Bronchial epithelial cell (primary cell): ENCODE results near the gene PTAFR. TPM values are rescaled to one million over a fixed set of nuclear protein-coding genes. Genes with fewer than 3 reads are reported as not detected.

Source experiments
- DNase-seq: peaks from one replicate; pipeline ENCODE4 v3.0.0-alpha.2; 2010; ENCODE audit warnings: low read depth
- FAIRE-seq: peaks from 2 replicates; lab custom pipeline; 2011; peaks lifted over from hg19 to GRCh38; lab: Jason Lieb, UNC
- H3K27me3 ChIP-seq: 2 replicates; pipeline ENCODE4 v1.5.1; 2011; ENCODE audit warnings: low read length; ENCODE audit not compliant: control insufficient read depth, insufficient read depth
- H3K36me3 ChIP-seq: 2 replicates; pipeline ENCODE4 v1.5.1; 2011; ENCODE audit warnings: low read length; ENCODE audit not compliant: control insufficient read depth, insufficient read depth
- H3K4me3 ChIP-seq: 2 replicates; pipeline ENCODE4 v1.5.1; 2011; ENCODE audit warnings: mild to moderate bottlenecking, low read depth, low read length, control low read depth
- CTCF ChIP-seq: IDR thresholded peaks from 2 replicates; pipeline ENCODE4 v1.5.1; 2011; ENCODE audit warnings: mild to moderate bottlenecking, moderate library complexity, low read length, control low read depth, inconsistent platforms; ENCODE audit not compliant: insufficient read depth, severe bottlenecking
- total RNA-seq: library from RNA; depleted of rRNA; stranded (reverse); fragments of >200 nt; gene quantifications from 2 replicates; pipeline ENCODE4 v1.2.1, GENCODE V29; 2014

The PTAFR gene
- total RNA-seq, 1 donor from 2014 or later = 5.0 TPM

GRCh38 chr1:28136922-28137613, 39.4 kb downstream of the PTAFR start:
- Histone ChIP-seq H3K36me3 (no peaks in the 10 kb centered on the region), H3K27me3 (no peaks in the 10 kb centered on the region), H3K4me3 (no peak overlapping the region)
- DNase-seq = peak; percentile 62
- no peak for FAIRE-seq
- no peak for TF ChIP-seq CTCF

- no peak for TF ChIP-seq CTCF
- no peak overlapping the region for H3K4me3 ChIP-seq
- no peaks in the 10 kb centered on the region for H3K27me3 ChIP-seq
- no peak for FAIRE-seq
- H3K36me3 ChIP-seq = no peaks in the 10 kb centered on the region
- no peak for DNase-seq
These were observed 40.1 kb downstream of the PTAFR start for GRCh38 chr1:28136169-28136921.

GRCh38 chr1:28135371-28136168, 40.9 kb downstream of the PTAFR start:
- TF ChIP-seq CTCF = no peak
- DNase-seq (peak; percentile 98), FAIRE-seq (no peak)
- no peak overlapping the region for H3K4me3 ChIP-seq
- no peaks in the 10 kb centered on the region for H3K27me3 ChIP-seq
- H3K36me3 ChIP-seq = no peaks in the 10 kb centered on the region

DNA sequence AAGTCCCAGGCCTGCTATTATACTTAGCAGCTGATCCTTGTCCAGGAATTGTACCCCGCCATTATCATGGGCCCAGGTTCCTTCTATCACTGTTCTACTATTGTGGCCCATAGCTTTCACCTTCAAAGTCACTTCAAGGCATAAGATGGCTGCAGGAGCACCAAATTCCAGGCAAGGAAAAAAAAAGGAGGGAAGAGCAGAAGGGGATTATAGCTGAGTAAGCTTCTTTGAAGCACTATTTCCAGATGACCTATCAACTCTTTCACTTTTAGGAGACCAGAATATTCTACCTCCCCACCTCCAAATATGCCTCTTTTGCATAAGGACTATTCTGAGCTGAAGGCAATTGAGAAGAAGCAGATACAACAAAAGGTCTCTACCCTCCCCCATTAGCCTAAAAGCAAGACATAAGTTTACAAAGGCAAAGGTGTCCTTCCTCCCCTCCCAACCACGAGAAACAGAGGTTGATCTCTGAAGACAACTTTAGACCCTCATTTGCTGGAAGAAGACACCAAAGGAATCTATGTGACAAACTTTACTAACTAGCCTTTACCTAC, 41.8 kb downstream of the PTAFR start:
- no peak for TF ChIP-seq CTCF
- DNase-seq (no peak), FAIRE-seq (no peak)
- Histone ChIP-seq H3K4me3 (no peak overlapping the region), H3K36me3 (no peaks in the 10 kb centered on the region), H3K27me3 (no peaks in the 10 kb centered on the region)

DNA sequence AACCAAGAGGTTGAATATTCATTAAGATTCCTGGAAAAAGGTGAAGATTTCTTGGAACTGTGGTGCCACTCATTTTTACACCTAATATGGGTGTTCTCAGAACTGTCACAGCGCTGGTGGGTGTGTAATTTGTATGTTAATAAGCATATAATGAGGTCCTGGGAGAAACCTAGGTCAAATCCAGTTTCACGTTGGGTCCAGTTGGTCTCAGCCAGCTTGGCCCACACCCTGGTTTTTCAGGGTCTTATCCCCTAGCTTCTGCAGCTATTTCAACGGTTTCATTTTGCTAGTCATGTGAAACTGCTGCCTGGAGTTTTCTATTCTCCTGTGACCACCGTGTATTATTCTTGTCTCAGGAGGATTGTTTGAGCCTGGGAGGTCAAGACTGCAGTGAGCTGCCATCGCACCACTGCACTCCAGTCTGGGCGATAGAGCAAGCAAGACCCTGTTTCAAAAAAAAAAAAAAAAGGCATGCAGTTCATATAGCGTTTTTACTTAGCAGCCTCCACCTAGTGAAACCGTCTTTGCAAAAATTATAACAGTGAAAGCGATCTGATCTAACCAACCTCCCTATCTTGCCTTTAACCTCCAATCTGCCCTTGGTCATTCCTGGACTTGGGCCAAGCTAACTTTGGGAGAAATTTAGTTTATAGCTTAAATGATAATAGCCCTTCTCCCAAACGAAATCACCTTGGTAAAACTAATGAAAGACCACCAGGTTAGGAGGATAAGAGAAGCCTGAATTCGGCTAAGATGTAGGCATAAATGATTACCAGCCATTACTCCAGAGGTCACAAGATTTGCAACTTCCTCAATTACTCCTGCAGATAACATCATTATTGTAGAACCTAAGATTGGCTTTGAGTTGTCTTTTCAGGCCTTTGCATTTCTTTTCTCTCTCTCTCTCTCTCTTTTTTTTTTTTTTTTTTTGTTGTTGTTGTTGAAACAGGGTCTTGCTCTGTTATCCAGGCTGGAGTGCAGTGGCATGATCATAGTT, 44.0 kb downstream of the PTAFR start:
- TF ChIP-seq CTCF = no peak

More for the DNA sequence above, 44.0 kb downstream of the PTAFR start:
- Histone ChIP-seq H3K27me3 (no peaks in the 10 kb centered on the region), H3K36me3 (no peaks in the 10 kb centered on the region), H3K4me3 (no peak overlapping the region)
- FAIRE-seq (no peak), DNase-seq (no peak)
